Amygdala (tissue), 56 donors: ENCODE data around the gene UGCG.
A peak's percentile ranks its signal among the peaks of the same experiment; 100 is the strongest.
"Not testable (repeated sequence)": the region's sequence is repeated elsewhere in the genome, so short reads cannot be mapped to it uniquely, and the experiment has no call there.

Experiments
- DNase-seq, 56 donors: peaks; one replicate each; lab custom pipeline; 2025; lab: John Stamatoyannopoulos, UW

The UGCG gene

DNA sequence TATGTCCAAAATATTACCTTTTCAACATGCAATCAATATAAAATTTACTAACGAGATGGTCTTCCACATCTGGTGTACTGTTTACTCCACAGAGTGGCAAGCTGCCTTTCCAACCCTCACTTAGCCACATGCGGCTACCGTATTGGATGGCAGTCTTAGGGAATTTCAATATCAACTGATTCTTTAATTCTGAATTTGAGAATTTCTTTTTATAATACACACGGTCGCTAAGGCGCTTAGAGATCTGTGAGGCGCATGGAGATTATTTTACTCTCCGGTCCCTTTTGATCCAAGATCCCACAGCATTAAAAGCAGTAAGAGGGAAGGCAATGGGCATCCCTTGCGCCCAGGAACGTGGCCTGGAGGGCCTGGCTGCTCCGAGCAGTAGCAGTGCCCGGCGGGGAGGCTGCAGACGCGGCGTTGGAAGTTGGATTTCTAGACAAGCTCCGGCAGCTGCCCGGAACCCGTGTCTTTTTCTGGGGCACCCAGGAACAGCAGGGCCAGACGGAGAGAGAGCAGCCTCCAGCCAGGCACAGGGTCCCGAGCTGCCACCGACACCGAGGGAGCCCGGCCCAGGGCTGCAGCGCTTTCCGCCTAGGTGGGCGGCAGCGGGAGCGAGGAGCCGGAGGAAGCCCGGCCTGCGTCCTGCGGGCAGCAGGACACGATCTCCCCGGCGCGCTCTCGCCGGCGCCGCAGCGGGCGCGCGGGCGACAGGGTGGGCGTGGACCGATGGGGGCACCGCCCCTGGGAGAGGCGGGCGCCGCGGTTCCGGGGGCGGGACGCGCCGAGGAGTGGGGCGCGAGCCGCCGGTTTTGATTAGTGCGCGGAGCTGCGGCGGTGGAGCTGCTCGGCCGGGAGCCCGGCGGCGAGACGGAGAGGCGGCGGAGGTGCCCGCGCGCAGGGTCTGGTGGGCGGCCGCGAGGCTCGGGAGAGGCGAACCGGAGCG lies at the start of gene UGCG:
UGCG (plus strand) TSS at position 819 of the 946 bp plus-strand sequence. CDS start 402 bp downstream, outside the sequence.
- DNase-seq = peak; percentile 25 to 90 (median 78)

GRCh38 chr9:111851553-111851952 lies 45.1 kb upstream of the UGCG start:
- no peak for DNase-seq

DNA sequence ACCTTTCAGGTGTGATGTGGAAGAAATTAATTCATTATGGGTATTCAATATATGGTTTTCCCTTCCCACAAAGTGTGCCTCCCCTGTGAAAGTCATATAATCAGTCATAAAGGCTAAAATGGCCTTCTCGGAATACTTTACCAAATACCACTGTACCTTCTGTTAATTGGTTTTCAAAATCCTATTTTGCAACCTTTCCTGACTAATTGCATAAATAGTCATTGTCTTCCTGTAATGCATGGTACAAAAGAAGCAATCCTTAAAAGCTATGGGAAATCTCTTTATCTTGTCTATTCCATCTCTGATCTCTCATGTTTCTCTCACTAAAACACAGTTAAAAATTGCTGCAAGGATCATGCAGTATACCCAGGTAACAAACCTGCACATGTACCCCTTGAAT lies 44.3 kb upstream of the UGCG start:
- DNase-seq = no peak

- DNase-seq = no peak
Observed at GRCh38 chr9:111853450-111853827, 43.2 kb upstream of the UGCG start.

GRCh38 chr9:111854799-111855198 lies 41.8 kb upstream of the UGCG start:
- DNase-seq = no peak

GRCh38 chr9:111857555-111858211 lies 38.9 kb upstream of the UGCG start:
- DNase-seq = no peak

- DNase-seq = no peak
Observed at GRCh38 chr9:111860443-111860842, 36.2 kb upstream of the UGCG start.

GRCh38 chr9:111863636-111864035 lies 33.0 kb upstream of the UGCG start:
- no peak for DNase-seq

DNA sequence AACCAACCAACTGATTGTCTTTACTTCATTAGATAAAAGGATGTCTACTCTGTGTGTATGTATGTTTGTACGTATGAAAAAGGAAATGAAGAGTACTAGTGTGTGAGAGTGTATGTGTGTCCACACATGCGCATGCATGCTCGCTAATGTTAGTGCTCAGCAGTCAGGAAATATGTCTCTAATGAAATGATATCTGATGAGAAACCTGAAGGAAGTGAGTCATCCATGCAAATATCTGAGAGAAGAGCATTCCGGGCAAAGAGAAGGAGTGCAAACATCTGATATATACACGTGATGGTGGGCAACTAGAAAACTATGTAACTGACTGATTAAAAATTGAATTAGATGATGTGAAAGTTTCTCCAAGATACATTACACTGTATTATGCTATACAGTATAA lies 29.6 kb upstream of the UGCG start:
- DNase-seq = no peak

DNA sequence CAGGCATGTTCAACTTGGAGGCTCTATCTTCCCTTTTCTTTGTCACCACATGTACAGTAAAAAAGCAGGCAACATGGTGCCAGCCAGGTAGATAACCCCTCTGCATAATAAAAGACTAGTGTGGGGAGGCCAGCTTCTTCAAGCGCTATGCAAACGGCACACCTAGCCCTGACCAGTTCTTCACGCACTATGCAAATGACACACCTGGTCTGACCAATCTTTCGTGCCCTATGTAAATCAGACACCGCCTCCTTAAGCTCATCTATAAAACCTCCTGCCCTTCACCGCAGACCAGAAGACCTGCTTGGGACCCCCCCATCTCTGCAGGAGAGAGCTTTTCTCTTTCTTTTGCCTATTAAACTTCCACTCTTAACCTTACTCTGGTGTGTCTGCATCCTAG lies 28.1 kb upstream of the UGCG start:
- no peak for DNase-seq

GRCh38 chr9:111870774-111871498 lies 25.7 kb upstream of the UGCG start:
- DNase-seq = no peak

DNA sequence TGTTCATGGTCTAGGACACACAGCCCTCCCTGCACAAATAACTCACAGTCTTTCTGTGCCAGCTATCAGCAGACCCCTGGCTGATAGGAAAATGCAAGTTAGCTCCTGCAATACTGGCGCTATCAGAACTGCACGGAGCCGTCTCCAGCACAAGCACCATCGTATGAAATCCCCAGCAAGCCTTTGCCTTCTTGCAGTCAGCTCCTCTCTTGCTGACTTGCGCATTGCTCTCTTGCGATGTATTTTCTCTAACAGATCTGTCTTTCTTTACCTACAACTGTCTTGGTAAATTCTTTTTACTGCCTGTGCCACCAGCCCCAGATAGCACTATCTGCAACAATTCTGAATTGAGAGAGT lies 25.1 kb upstream of the UGCG start:
- no peak for DNase-seq

DNA sequence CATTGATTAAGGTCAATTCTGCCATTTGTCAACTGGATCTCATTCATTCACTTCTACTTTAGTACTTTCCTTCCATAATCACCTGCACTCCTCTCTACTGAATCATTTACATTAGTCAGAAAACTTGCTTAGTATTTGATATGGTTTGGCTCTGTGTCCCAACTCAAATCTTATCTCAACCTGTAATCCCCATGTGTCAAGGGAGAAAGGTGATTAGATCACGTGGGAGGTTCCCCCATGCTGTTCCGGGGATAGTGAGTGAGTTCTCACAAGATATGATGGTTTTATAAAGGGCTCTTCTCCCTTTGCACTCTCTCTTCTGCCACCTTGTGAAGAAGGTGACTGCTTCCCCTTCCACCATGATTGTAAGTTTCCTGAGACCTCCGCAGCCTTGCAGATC lies 23.7 kb upstream of the UGCG start:
- no peak for DNase-seq

DNA sequence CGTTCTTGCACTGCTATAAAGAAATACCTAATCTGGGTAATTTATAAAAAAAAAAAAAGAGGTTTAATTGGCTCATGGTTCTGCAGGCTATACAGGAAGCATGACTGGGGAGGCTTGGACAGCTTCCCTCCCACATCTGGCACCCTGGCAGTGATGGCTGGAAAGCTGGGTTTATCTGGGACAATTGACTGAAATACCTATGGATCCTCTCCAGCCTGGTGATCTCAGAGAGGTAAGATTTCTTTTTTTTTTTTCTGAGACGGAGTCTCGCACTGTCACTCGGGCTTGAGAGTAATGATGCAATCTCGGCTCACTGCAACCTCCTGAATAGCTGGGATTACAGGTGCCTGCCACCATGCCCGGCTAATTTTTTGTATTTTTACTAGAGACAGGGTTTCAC lies 22.7 kb upstream of the UGCG start:
- no peak for DNase-seq

DNA sequence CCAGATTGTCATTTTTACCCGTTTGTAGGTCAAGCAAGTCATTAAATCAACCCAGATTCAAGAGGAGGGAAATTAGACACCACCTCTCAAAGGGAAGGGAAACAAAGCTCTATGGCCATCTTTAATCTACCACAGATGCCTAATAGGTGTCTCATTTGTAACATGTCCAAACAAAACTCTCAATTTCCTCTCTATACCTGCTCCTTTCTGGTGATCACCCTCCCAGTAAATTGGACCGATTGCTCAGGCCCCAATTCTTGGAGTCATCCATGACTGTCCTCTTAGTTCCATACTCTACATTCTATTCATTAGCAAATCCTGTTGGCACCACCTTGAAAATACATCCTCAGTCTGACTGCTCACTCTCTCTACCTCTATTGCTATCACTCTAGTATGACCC lies 22.1 kb upstream of the UGCG start:
- no peak for DNase-seq

- not testable (repeated sequence) for DNase-seq
Observed at GRCh38 chr9:111875291-111875690, 21.3 kb upstream of the UGCG start.

GRCh38 chr9:111875691-111876090 lies 20.9 kb upstream of the UGCG start:
- not testable (repeated sequence) for DNase-seq

- no peak for DNase-seq
Observed at GRCh38 chr9:111876179-111876578, 20.4 kb upstream of the UGCG start.

GRCh38 chr9:111877420-111877819 lies 19.2 kb upstream of the UGCG start:
- no peak for DNase-seq

DNA sequence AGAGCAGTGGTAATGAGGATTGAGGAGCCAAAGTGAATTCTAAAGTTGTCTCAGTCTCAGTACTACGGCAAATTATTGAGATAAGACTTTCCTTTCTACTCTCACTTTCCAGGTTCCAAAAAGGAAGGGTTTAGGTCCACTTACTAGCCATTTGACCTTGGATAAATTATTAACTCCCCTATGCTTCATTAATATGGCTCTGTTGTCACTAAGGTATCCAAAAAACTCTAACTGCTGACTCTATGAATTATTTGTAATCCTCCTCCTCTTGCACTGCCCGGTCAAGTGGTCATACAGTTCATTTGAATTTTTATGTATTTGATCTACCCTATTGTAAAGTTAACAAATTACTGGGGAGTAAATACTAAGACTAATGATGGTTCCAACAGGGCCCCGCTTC lies 17.7 kb upstream of the UGCG start:
- no peak for DNase-seq

DNA sequence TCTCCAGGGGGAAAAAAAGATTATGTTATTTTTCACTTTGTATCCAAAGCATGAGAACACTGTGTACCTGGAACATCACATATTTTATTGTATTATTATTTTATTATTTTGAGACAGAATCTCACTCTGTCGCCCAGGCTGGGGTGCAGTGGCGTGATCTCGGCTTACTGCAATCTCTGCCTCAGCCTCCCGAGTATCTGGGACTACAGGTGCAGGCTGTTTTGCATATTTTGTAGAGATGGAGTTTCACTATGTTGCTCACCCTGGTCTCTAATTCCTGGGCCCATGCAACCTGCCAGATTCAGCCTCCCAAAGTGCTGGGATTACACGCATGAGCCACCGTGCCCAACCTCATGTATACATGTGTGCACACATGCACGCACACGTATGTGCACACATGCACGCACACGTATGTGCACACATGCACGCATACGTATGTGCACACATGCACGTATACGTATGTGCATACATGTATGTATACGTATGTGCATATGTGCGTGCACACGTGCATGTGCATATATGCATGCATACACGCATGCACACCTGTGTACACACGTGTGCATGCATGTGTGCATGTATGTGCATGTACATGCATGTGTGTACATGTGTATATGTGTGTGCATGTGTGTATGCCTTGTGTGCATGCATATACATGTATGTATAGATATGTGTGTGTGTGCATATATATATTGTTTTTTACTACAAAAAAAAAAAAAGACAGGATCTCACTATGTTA lies 9.5 kb upstream of the UGCG start:
- DNase-seq = no peak
